Measurements from ENCODE around the gene RNU6-1. TPM values are rescaled to one million over a fixed set of nuclear protein-coding genes. Genes with fewer than 3 reads are reported as not detected.

RNU6-1 gene
- total and polyA plus RNA-seq, 2 experiments from 2014 or later, result not detected

- peaks cover 14% of the 10 kb centered on the region for H3F3A ChIP-seq (replicated peaks; ENCODE audit: low read depth)
- peak overlapping the region; percentile 53 for H3K4me3 ChIP-seq
- peaks cover 100% of the 10 kb centered on the region for H3K27me3 ChIP-seq (ENCODE audit: insufficient read depth)
- TF ChIP-seq EZH2 (IDR thresholded peaks at IDR 0.05; ENCODE audit: low read depth, unreplicated experiment) (peak; percentile 98), CREB1 (CRISPR knock-in tag; IDR thresholded peaks at IDR 0.05; ENCODE audit: low read depth) (no peak), ZNF462 (CRISPR knock-in tag; IDR thresholded peaks at IDR 0.05) (no peak), EZH2phosphoT487 (IDR thresholded peaks at IDR 0.05; ENCODE audit: unreplicated experiment) (peak; percentile 68)
- peak overlapping the region; percentile 67 for H3K4me3 Mint-ChIP-seq
- H3K9me2 ChIP-seq (ENCODE audit: insufficient read depth), result no peaks in the 10 kb centered on the region
- no peaks in the 10 kb centered on the region for H3K79me2 ChIP-seq (replicated peaks; ENCODE audit: insufficient read depth)
- peaks cover 6% of the 10 kb centered on the region; the same call in 1 of the 3 replicates for H3K36me3 Mint-ChIP-seq (ENCODE audit: low read depth)
- peaks cover 87% of the 10 kb centered on the region for H3K27me3 Mint-ChIP-seq (ENCODE audit: insufficient read depth, low read depth, poor library complexity)
- H3K27ac Mint-ChIP-seq, result no peak overlapping the region
- no peak overlapping the region; the same call in 1 of the 2 replicates for H2AFZ ChIP-seq
- ATAC-seq, result no peak
- no peak overlapping the region for H3K27ac ChIP-seq (ENCODE audit: low read depth)
- H4K20me1 ChIP-seq (replicated peaks; ENCODE audit: insufficient read depth), result peaks cover 7% of the 10 kb centered on the region
- peaks cover 8% of the 10 kb centered on the region for H3K9me3 Mint-ChIP-seq
- DNase-seq (ENCODE audit: low spot score), result peak; percentile 73
- peaks cover 49% of the 10 kb centered on the region for H3K4me1 ChIP-seq (ENCODE audit: insufficient read depth)
- no peaks in the 10 kb centered on the region for H3K36me3 ChIP-seq (ENCODE audit: insufficient read depth)
- H3K4me1 Mint-ChIP-seq, result peaks cover 45% of the 10 kb centered on the region
- peak overlapping the region; percentile 75 for H3K4me2 ChIP-seq
These were observed 17.1 kb downstream of the RNU6-1 start for GRCh38 chr15:67822537-67823313.

All from GM23338 (cell line).